Erythroblast (primary cell): ENCODE results near the gene MCF2L2.

ENCODE experiments used
- DNase-seq, 2 experiments: peaks; one replicate each; lab custom pipeline; 2025; lab: John Stamatoyannopoulos, UW
- GATA1 ChIP-seq: IDR thresholded peaks from 2 replicates; pipeline ENCODE4 v1.6.1; 2011; ENCODE audit warnings: low read depth, mild to moderate bottlenecking, control low read depth, low read length, moderate library complexity
- POLR2A ChIP-seq: IDR thresholded peaks from 2 replicates; pipeline ENCODE4 v1.6.1; 2011; ENCODE audit warnings: mild to moderate bottlenecking, low read length

The MCF2L2 gene

DNA sequence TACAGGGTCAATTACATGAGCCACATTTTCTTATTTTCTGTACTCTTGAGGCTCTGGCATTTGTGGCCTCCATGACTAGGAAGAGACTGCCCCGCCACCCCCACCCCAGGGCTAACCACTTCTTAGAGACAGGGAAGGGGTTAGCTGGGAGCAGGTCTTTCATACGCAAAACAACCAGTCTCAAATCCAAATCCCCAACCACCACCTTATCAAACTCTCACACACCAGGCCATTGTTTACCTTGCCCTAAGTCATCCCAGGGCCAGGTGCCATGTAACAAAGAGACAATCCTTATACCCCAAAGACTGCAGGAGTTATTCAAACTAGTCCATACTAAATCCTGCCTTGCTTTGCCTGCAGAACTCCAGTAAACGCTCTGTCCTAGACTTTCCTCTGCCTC lies 97.5 kb downstream of the MCF2L2 start:
- no peak for DNase-seq
- no peak for TF ChIP-seq POLR2A
- TF ChIP-seq GATA1 = no peak

DNA sequence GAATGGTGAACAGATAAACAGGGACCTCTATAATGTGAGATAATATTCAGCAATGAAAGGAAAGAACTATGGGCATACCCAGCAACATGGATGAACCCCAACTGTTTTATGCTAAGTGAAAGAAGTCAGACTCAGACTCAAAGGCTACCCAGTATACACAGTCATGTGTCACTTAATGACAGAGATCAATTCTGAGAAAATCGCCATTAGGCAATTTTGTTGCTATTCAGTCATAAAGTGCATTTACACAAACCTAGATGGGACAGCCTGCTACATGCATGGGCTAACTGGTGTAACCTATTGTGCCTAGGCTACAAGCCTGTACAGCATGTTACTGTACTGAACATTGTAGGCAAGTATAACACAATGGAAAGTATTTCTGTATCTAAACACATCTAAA lies 98.9 kb downstream of the MCF2L2 start:
- TF ChIP-seq GATA1 = no peak
- no peak for TF ChIP-seq POLR2A
- no peak for DNase-seq

DNA sequence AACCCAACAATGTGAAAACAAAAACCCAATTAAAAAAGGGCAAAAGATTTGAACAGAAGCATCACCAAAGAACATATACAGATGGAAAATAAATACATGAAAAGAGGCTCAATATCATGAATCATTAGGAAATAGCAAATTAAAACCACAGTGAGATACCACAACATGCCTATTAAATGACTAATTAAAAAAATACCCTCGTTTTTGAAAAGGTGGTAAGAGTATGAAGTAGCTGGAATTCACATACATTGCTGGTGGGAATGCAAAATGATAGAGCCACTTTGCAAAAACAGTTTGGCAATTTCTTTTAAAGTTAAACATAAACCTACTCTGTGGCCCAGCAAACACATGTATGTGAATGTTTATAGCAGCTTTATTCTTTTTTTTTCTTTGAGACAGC lies 99.6 kb downstream of the MCF2L2 start:
- no peak for DNase-seq
- TF ChIP-seq POLR2A (no peak), GATA1 (no peak)

DNA sequence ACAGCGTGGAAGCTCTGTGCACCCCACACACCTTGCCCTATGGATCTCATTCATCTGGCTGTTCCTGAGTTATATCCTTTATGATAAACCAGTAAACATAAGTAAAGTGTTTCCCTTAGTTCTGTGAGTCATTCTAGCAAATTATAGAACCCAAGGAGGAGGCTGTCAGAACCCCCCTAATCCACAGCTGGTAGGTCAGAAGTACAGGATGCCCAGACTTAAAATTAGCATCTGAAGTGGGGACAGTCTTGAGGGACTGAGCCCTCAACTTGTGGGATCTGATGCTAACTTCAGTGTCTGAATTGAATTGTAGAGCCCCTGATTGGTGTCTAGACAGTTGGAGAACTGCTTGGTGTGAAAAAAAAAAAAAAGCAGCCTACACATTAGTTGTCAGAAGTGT lies 100.3 kb downstream of the MCF2L2 start:
- no peak for DNase-seq
- TF ChIP-seq GATA1 = no peak
- no peak for TF ChIP-seq POLR2A

DNA sequence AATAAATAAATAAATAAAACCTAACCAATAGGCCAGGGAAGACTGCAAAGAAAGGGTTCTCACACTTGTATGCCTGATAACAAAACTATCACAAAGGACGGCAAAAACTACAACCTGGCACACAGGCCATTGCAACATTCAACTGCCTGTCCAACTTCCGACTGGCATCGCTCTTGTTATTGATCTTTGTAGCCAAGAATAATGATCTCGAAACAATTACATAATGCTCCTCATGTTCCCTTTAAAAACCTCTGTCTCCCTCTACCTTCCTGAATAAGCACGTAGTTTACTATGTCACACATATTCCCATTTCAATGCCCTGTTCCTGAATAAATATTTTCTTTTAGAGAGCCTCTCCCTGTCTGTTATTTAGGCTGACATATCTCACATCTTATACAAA lies 101.1 kb downstream of the MCF2L2 start:
- no peak for TF ChIP-seq GATA1
- TF ChIP-seq POLR2A = no peak
- no peak for DNase-seq

DNA sequence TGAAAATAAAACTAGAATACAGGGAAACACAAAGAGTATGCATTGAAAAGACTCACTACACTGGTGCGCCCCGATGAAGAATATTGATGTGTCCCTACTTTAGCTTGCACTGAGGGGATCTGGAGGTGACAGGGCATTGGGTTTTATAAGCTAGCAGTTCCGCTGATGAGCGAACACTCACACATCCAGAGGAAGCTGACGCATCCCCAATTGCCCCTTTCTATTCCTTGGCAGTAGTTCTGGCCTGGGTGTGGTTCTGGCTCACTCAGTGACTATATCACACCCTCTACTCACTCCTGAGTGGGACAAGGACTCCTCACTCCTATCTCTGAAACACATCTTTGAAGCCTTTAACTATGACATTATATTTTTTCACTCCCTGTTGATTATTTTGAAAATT lies 104.3 kb downstream of the MCF2L2 start:
- TF ChIP-seq POLR2A = no peak
- TF ChIP-seq GATA1 = no peak
- peak; percentile 22 to 33 for DNase-seq

DNA sequence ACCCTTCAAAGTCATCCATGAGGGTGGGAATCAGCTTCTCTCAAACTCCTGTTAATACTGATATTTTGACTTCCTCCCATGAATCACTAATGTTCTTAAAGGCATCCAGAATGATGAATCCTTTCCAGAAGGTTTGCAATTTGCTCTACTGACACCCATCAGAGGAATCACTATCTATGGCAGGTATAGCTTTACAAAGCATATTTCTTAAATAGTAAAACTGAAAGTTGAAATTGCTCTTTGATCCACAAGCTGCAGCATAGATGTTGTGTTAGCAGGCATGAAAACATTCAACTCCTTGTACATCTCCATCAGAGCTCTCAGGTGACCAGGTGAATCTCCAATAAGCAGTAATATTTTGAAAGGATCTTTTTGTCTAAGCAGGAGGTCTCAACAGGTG lies 109.0 kb downstream of the MCF2L2 start:
- no peak for TF ChIP-seq POLR2A
- no peak for TF ChIP-seq GATA1
- no peak for DNase-seq

DNA sequence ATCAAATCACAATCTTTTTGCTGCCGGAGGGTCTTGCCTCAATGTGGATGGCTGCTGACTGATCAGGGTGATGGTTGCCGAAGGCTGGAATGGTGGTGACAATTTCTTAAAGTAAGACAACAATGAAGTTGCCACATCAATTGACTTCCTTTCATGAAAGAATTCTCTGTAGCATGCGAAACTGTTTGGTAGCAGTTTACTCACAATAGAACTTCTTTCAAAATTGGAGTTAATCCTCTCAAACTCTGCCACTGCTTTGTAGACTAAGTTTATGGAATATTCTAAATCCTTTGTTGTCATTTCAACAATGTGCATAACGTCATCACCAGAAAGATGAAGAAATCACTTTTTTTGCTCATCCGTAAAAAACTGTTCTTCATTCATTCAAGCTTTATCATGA lies 109.5 kb downstream of the MCF2L2 start:
- no peak for DNase-seq
- TF ChIP-seq POLR2A (no peak), GATA1 (no peak)

DNA sequence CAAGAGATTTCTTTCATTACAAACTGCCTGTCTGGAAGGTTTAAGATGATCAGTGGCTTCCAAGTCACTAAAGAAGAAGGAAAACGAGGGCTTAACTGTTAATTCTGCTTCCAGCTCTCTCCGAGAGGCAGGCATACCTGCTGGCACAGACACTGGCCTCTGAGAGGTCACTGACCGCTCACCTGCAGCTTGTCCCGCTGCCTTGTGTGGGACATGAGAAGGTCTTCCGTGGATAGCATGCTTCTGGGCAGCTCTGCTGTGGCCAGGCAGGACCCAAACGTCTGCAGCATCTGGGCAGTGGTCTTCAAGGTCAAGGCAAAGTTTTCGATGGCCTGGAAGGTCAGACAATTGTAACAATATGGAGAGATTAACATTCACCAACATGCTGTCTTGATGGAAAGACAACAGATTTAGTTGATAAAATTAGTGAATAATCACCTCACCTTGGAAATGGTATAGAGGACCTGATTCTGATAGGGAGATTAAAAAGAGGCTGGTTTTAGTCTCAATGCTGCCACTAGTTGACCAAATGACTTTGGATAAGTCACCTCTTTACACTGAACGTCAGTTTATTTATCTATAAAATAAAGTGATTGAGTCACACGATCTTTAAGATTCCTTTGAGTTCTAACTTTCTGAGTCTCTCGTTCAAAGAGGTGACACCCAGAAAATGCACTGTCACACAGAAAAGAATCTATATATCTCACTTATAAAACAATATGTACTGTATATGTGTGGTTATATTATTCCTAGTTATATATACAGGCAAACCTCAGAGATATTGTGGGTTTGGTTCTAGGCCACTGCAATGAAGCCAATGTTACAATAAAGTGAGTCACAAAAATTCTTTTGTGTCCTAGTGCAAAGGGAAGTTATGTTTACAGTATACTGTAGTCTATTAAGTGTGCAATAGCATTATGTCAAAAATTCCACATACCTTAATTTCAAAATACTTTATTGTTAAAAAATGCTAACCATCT lies 110.2 kb downstream of the MCF2L2 start:
- no peak for TF ChIP-seq POLR2A
- no peak for TF ChIP-seq GATA1
- DNase-seq = no peak

DNA sequence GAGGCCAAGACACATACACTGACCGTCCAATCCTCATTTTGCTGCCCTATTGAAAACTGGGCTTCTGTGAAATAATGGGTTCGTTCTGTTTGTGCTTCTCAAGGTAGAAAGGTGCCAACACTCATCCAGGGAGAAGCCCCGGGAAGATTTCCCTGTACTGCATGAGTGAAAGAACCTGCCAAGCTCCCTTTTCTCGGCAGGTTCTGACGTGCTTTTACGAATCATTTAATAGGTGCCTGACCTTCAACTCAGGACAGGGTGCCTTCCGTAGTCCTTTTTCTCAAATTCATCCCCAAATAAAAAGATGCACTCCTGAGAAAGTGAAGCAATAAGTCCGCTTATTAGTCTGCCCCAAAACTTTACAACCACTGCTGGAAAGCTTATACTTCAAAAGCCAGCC lies 111.1 kb downstream of the MCF2L2 start:
- TF ChIP-seq GATA1 (no peak), POLR2A (no peak)
- no peak for DNase-seq

DNA sequence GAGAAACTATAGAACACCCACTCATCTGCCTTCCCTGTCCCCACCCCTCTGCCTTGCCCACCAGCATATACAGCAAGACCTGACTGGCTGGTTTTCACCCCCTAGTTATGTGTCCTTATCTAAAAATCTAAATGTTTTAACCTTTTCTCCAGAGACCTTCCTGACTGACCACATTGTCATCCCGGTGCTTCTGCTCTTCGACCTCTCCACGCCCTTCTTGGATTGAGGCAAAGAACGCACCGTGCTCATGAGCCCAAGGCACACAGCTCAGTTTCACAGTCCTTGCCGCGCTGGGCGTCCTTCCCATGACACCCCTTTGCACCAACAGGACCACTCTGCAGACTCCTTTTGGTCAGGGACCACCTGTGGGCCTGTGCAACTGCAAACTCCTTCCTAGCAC lies 112.7 kb downstream of the MCF2L2 start:
- TF ChIP-seq GATA1 (no peak), POLR2A (no peak)
- DNase-seq = no peak

DNA sequence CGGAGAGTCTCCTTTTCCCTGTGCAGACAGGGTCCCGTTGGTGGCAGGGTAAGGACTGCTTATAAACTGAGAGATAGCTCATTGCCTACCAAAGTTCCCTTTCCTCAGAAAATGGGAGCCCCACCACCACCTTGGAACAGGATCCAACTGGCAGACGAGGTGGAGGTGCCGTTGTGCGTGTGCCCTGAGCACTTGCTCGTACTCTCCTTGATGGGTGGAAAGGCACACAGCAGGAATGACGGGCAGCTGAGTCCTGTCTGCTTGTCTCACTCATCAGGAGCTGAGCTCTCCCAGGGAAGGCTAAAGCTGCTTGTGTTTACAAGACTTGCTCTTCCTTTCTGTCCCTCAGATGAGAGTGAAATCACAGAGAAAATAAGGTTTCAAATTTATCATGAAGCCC lies 114.7 kb downstream of the MCF2L2 start:
- no peak for TF ChIP-seq GATA1
- TF ChIP-seq POLR2A = no peak
- DNase-seq = no peak

DNA sequence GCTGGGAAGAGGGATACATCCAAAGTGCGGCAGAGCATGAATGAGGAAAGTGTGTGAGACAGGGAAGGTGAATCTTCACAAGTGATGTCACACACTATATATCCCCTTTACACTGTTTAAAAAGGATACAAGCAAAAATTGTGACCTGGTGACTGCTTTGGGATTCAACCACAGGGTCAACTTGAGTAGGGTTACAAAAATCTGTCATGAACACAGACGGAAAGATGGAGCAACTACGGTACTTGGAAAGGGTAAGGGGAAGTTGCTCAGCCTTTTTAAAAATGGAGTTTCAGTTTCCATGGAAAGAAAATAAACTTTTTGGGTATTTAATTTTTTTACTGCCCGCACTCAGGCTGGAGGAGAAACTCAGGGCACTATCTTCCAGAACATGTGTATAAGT lies 115.1 kb downstream of the MCF2L2 start:
- DNase-seq = no peak
- TF ChIP-seq POLR2A (no peak), GATA1 (no peak)

DNA sequence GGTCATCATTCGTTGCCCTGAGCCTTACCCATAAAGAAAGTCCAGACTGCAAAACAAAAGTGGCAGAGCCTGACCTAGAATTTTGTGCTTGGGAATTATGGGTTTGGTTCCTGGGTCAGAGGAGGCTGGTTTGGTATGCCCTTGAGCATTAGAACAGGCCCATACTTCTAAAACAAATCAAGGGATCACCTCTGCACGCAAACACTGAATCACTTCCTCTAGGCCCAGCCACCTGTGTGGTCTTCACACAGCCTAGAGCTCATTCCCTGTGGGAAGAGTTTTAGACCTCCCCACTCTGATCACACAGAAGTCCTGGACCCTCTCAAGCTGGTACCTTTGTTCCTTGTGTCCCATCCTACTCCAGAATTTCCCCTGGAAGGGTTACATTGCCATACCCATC lies 116.0 kb downstream of the MCF2L2 start:
- no peak for DNase-seq
- TF ChIP-seq GATA1 = no peak
- no peak for TF ChIP-seq POLR2A

DNA sequence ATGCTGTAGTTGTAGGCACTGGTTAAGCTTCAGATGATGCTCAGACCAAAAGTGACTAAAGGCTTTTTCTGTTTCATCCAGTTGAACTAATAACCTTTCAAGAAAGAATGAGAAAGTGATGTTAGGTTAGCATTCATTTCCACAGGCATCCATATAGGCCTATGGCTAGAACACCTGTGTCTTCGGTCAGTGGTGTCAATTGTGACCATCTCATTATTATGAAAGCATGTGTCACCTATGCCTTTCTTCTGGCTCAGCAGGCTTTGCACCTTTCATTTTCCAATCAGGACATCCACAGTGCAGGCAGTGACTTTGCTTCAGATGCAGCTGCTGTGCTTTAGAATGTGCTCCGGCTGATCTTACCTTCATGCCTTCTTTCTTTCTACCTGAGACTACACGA lies 117.5 kb downstream of the MCF2L2 start:
- TF ChIP-seq POLR2A (no peak), GATA1 (no peak)

More for the DNA sequence above, 117.5 kb downstream of the MCF2L2 start:
- DNase-seq = no peak
